ENCODE measurements around the gene TEX53. TPM values are rescaled to one million over a fixed set of nuclear protein-coding genes. Genes with fewer than 3 reads are reported as not detected.

TEX53 gene
- total and polyA plus RNA-seq, 2 of the 8 experiments (the other 6 are each of a cell fraction or from before 2014, with no cell fraction given): not detected

DNA sequence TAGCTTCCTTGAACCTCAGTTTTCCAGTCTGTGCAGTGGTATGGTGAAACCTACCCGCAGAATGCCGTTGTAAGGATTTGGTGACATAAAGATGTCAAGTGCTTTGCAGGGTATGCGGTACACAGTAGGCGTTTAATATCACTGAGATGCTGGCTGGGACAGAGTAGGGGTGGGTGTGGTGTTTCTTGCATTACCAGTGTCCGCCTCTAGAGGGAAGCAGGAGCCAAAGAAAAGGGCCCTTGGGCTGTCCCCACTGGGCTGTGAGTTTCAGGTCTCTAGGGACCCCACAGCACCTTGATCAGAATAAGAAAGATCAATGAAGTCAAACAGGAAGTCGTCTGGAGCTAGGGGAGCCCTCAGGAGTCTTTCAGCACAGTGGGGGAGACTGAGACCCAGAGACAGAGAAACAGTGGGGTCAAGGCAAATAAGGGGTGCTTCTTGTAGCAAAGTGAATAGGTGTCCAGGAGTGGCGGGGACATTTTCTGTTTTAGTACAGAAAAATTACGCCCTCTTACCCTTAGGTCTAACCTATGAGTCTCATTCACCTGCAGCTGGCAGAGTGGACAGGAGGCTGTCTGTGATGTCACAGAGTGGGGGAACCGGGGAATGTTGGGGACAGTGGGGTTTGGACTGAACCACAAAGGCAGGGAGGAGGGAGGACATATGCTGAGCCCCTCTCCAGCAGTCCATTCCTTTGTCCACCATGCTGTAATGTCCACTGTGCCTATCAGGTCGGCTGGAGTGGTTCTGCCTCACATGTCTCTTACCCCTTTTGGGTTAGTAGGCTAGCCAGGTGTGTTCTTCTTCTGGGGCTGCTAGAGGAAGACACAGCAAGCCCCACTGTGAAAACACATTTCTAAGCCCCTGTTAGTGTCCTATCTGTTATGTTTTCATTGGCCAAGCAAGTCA lies 4.7 kb upstream of the TEX53 start (continued):
- TF ChIP-seq, protein P1, sequence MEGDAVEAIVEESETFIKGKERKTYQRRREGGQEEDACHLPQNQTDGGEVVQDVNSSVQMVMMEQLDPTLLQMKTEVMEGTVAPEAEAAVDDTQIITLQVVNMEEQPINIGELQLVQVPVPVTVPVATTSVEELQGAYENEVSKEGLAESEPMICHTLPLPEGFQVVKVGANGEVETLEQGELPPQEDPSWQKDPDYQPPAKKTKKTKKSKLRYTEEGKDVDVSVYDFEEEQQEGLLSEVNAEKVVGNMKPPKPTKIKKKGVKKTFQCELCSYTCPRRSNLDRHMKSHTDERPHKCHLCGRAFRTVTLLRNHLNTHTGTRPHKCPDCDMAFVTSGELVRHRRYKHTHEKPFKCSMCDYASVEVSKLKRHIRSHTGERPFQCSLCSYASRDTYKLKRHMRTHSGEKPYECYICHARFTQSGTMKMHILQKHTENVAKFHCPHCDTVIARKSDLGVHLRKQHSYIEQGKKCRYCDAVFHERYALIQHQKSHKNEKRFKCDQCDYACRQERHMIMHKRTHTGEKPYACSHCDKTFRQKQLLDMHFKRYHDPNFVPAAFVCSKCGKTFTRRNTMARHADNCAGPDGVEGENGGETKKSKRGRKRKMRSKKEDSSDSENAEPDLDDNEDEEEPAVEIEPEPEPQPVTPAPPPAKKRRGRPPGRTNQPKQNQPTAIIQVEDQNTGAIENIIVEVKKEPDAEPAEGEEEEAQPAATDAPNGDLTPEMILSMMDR (IDR thresholded peaks at IDR 0.05; ENCODE audit: control extremely low read depth in 1 of 3, insufficient read depth in 1 of 3, low read depth in 1 of 3, low read length in 3 of 3): peak; percentile 70 to 90 (median 90)
- 0 out of 4 replicates have a peak, but pooled peaks of 1 of the 2 experiments have one; percentile 50 for TF ChIP-seq HDAC2 (IDR thresholded peaks at IDR 0.05; ENCODE audit: borderline replicate concordance in 1 of 2, low read depth in 2 of 2, low read length in 2 of 2)
- no peak for TF ChIP-seq SUZ12 (IDR thresholded peaks at IDR 0.05; ENCODE audit: low read length)

Measured in H1 (cell line).